HG03460 (cell line): ENCODE data around the gene PDE4D.
"Not testable (repeated sequence)": the region's sequence is repeated elsewhere in the genome, so short reads cannot be mapped to it uniquely, and the experiment has no call there.

ENCODE experiments used
- ATAC-seq: cut with Tn5 transposase; IDR thresholded peaks from one replicate; pipeline ENCODE4 v1.9.1; 2021; ENCODE audit not compliant: unreplicated experiment

The PDE4D gene

DNA sequence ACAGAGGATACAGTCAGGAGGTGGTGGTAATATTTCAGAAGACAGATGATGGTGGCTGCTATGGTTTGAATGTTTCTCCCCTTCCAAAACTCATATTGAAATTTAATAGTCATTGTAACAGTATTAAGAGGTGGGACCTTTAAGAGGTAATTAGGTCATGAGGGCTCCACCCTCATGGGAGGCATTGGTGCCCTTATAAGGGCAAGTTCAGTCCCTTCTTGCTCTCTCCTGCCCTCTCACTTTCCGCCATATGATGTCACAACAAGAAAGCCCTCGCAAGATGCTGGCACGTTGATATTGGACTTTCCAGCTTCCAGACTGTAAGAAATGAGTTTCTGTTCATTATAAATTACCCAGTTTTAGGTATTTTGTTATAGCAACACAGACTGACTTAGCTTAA is 274.9 kb downstream of the PDE4D start:
- no peak for ATAC-seq

DNA sequence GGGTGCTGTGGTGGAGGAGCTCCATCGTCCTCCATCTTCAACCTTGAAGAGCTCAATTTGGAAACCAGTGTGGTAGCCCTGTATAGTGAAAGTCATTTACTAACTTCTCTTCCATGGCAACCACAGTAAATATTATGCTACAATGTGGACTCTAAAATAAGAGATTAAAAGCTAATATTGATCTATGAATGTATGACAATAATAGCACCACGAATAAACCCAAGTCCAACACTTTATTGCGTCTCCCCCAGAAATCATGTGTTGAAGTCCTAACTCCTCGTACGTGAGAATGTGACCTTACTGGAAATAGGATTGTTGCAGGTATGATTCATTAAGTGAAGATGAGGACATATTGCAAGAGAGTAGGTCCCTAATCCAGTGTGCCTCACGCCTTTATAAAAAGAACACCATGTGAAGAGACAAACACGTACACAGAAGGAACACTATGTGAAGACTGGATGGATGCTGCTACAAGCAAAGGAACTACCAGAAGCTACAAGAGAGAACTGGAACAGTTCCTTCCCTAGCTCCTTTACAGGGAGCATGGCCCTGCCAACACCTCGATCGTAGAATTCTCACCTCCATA is 276.2 kb downstream of the PDE4D start:
- no peak for ATAC-seq

DNA sequence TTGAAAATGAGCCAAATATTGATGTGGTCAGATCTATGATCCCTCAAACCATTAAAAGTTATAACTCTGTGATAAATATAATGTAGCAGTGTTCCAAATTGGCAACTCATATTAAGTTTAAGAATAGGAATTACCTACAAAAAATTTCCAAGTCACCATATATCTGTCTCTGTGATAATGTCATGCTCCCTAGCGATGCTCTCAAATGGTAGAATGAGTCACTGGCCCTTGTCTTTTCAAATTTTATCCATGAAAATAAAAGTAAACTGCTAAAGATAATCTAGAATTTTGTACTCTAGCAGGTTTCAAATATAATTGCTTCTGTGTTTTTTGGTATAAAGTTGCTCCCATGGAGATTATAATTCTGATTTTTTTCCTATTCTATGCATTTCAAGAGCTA is 277.1 kb downstream of the PDE4D start:
- no peak for ATAC-seq

DNA sequence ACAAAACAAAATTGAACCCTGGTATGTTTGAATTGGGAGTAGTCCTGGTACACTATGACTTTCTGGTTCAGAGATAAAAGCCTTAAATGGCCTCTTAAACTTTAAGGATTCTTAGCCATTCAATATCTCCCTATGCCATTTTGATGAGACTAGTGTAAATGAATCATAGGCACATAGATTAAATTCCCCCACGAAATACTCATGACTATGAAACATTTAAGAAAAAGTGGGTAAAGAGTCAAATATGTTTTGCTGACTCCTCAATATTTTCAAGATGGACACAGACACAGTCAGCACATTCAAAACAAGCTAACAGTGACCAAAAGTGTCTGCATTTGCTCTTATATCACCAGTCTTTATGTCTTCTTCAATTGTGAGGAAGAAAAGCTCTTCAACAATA is 278.3 kb downstream of the PDE4D start:
- no peak for ATAC-seq

DNA sequence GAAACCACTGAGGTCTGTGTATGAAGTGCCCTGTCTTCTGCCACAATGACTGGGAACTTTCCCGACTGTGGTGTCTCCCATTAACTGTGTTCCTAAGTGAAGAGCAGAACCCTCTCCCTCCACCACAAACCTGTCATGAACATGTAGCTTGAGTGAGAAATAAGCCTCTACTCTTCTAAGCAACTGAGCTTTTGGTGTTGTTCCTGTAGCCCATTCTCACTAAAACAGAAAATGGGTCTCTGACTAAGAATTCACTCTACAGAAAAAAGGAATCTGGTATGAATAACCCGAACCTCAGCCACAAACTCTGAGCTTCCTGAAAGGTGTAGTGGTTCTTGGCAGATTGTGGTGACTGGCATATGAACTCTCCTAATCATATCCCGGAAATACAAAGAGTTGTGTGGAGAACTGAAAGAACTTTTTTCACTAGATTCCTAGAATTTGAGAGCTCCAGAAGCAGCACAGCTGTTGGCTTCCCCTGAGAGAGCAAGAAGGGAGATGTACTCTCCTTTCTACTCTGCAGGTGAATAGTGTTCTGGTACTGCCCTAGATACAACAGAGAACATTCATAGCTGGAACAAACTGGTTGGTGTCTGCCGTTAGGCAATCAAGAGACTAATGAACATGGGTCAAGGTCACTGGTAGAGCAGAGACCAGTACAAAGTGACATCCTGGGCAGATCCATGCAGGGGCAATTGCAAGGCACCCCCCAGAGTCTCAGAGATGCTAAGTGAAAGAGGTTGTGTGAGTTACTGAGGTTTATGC is 283.8 kb downstream of the PDE4D start:
- no peak for ATAC-seq

DNA sequence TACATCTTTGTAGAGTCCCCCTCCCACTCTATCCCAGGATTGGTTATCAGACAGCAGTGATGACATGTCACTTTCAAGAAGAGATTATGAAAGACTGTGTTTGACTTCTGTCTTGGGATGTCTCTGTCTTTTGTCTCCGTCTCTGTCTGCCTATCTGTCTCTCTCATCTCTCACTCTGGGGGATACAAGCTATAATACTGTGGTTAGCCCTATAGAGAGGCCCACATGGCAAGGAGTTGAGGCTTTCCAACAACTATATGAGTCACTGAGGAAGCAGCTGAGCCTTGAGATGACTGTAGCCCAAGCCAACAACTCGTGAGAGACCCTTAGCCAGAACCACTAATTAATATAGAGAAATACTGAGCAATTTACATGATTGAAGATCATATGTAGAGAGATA is 284.8 kb downstream of the PDE4D start:
- ATAC-seq, result peak; percentile 56

DNA sequence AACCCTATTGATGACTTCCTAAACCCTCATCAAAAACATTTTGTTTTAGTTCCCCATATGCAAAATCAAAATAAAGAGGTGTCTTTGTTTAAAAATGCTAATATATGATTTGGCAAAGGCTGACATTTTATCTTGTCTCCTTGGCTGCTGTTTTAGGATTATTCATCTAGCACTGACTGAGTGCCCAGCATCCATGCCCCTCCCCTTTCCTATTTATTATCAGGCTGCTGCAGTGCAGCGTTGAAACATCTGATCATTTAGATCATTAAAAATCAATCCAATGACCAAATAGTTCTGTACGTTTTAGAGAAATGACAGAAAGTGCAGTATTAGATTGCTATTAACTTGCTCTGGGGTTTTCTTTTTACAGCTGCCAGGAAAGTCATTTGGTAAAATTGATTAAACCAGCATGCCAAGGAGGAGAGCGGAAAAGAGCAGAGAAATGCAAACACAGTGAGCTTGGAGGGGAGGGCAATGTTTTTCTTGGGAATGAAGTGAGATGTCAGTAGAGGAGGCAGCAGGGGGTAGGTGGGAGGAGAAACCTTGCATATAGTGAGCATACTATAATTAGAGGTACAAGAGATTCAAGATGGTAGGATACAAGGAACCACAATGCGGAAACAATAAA is 286.3 kb downstream of the PDE4D start:
- no peak for ATAC-seq

DNA sequence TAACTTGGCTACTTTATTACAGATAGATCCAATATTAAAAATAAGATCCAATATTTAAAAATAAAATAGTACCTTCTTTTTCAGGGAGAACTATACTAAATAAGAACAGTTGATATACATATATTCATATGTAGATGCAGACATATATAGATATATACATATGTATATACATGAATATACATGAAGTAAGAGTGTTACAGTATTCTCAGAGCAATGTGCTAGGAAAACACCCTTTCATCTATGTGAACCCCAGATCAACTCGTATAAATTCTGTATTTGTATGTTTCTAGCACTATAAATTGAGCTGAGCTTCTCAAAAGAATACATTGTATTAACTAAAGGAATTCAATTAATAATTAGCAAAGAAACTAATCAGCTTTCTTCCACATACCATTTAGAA is 287.6 kb downstream of the PDE4D start:
- no peak for ATAC-seq

DNA sequence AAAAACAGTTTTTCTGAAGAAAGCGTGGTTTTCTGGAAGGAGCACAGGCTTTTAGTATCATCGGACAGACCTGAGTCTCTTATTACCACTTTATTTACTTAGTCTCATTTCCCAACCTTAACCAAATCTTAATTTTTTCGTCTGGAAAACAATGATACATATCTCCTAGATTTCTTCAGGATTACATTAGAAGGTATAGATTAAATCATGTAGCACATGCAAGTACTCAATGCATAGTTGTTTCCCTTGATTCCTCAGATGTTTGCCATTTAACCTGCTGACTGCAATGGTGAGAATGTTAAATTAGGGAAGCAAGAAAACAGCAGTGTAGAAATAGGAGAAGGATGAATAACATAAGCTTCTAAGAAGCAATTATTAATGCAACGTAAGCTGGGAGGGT is 289.4 kb downstream of the PDE4D start:
- ATAC-seq, result no peak

DNA sequence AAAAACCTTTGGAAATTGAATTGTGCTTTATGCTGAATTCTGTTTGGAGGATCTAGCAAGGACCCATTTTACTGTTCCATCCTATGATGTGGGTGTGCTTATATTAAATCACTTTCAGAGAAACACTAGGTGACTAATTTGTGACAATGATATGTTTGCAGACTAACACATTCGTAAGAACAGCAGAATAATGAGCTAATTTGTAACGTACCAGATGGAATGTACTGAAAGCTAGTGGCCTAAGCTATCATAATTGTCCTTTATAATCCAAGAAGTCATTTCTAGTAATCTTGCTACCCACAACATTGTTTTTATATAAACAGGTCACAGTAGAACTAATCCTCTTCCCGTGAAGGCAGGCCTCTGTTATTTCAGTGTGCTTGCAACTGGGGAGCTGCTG is 292.5 kb downstream of the PDE4D start:
- no peak for ATAC-seq

DNA sequence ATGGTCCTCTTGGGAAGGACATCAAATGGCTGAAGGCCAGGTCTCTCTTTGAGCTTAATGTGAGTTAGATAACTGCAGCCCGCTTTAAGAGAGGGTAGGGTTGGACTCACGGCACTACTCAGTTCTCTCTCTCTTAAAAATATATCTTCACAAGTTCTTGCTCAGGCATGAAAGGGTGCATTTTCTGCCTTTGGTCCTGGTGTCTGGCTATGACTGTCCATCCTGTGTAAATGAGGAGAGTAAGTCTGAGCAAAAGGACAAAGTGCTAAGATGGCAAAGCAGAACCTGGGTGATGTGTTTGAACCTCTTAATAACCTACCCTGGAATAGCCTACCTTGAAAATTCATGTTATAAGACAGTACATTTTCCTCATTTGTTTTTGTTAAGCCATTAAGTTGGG is 293.4 kb downstream of the PDE4D start:
- ATAC-seq, result no peak

DNA sequence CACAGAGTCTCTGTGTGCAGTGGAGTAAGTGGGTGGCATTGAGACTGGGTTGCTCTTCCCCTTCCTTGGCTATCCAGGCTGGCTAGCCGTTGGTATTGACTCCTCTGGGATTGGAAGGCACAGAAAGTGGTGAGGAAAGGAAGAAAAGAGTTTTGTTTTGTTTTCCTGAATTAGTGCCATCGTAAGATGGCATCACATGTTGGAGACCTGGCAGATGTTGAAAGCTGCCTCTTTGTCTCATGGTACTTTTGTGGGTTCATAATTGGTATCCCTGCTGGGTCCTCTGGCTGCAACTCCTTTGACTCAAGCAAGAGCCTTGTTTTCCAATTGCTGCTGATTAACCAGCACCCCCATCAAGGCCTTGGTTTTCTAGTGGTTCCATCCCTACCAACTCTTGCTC is 293.8 kb downstream of the PDE4D start:
- ATAC-seq, result no peak

DNA sequence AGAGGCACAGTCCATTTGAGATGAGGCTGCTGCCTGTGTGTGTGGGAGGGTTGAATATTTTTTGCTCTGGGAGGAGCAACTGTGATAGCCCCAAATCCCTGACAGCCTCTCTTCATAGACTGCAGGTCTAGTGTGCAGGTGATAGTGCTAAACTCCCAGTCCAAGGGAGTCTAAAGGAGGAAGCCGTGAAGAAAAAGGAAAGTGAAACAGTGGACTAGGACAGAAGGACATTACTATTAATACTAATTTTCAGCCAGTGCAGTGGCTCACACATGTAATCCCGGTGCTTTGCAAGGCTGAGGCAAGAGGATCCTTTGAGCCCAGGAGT is 295.0 kb downstream of the PDE4D start:
- peak; percentile 53 for ATAC-seq

DNA sequence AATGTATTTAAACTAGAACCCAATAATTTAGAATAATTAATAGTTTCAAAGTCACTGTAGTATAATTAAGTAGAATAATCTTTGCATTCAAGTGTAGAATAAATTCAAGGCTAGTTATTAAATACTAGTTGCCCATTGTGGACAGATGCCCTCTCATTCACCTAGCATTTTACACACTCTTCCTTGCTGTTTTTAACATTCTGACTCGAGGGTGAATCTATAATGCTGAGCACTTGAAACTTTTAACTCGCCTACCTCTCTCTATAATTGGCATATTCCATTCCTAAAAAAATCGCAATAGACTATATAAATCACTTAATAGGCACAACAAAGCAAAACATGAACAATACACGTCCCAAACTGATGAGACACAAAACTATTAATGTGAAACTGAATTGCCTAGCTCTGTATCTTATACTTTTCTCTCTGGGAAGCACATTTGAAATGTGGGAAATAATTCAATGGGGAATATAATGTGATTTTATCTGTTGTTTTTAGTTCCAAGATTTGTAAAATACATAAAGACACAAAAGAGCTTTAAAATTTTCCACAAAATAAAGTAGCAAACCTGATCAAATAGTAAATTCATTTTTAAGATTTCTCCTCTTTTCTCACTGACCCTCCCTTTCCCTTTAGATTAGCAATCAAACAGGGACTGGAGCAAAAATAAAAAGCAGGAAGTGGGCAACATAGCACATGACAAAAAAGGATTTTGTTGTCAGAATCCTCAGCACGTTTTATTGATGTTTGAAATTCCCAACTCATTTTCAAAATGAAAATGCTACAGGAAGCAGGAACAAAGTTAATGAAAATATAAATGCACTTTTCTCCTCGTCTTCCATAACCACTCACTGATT is 295.6 kb downstream of the PDE4D start:
- ATAC-seq, result no peak

DNA sequence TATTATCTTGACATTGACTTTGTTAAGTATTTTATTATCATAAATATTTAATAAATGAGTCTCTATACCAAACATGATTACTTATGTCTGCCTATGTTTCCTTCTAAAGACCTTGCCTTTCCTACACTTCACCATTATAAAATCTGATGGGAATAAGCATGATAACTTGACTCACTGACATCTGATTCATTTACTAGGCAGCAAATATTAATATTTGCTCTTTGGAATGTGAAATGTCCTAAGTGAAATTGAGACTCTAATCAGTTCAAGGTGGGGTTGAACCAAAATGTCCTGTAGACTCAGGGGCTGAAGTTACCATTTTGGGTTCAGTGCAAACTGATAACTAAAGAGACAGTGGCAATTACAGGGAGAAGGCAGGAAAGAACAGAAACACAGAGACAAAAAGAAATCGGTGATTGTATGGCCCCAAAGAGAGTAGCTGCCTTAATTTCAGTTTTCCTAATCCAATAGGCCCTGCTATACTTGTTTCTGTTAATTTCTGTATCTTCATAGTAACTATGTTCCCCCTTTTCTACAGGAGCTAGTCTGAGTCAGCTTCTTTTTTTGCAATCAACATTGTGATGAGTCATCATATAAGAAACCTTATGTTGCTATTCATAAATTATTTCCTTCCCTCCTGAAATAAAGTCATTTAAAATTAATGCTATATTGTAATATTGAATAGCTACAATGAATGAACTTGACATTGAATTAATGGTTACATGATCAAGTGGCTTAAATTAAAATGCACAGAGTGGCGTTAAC is 296.8 kb downstream of the PDE4D start:
- ATAC-seq, result no peak

DNA sequence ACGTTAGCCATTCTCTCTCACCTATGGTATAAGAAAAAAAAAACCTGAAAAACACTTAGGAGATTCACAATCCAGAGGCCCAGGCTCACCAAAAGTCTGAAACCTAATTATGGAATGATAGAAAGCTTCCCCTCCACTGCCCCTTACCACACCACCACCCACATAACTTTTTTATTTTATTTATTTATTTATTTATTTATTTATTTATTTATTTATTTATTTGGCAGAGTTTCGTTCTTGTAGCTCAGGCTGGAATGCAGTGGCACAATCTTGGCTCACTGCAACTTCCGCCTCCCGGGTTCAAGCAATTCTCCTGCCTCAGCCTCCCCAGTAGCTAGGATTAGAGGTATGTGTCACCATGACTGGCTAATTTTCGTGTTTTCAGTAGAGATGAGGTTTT is 299.4 kb downstream of the PDE4D start:
- not testable (repeated sequence) for ATAC-seq

DNA sequence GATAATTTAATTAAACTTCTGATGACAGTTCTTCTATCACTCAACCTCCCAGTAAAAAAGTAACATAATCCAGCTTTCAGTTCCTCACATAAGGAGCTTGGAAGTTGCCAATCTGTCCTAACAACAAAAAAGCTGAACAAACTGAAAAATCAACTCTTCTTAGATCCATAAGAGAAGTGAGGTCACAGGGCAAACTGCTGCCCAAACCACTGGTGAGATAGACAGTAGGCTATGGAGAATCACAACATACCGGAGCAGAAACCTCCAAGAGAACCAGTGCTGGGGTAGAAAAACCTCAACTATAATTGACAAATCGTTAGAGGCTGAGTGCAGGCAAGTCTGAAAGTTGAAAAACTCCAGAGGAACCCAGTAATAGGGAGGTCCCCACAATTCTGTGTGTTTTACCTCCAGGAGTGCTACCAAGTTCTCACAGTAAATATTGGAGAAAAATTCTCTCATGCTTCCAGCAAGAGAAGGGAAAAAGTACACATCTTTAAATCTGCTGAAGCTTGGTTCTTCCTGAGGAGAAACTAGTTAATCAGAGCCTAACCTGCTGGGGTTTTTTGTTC is 300.0 kb downstream of the PDE4D start:
- no peak for ATAC-seq

DNA sequence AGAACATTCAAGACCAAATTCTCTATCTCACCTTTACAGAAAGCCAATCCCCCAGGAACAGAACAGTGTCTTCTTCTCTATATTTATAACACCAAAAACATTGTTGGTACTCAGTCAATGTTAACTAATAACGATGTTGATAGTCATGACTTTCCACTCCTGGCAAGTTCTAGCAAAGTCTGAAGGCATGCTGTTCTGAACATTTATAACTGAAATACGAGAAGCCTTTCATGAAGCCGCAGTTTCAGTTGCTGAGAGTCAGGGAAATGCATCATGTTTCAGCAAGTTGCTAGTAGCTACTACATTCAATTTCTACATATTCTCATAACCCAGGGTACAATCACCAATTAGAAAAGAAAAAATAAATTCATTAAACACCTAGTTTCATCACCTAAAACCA is 301.4 kb downstream of the PDE4D start:
- ATAC-seq, result no peak

DNA sequence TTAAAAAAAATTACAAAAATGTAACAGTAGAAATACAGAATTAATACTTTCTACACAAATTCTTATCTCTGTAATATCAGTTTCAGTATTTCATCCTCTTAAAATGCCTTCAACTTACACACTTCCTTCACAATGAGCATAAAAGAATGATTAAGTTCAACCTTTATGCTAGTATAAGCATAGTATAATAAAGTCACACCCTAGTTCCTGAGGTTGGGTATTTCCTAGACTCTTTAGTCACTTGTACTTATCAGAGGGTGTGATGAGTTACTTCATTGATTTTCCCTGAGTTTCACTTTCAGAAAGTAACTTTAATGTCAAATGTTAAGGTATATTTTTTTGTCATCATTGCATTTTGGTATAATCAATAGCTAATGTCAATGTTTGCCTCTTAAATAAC is 302.4 kb downstream of the PDE4D start:
- ATAC-seq, result peak; percentile 90

DNA sequence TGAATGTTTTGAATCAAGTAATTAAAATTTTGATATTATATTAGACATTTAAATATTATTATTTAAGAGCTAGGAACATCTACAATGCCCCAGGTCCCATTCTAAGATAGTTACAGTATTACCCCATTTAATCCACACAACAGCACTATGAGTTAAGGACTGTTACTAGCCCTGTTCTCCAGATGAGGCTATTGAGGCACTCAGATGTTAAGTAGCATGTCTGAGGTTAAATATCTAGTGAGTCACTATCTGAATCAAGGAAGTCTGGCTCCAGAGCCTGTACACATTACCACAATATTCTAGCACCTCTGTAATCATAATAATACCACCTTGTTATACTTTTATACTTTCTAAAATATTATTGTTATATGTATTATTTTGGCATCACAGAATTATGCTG is 304.6 kb downstream of the PDE4D start:
- no peak for ATAC-seq
